A549 (cell line): ENCODE measurements around the gene HMG20A. TPM values are rescaled to one million over a fixed set of nuclear protein-coding genes. Genes with fewer than 3 reads are reported as not detected.

ENCODE experiments used
- ATAC-seq, 2 experiments: fragments of 200-7000 bp in 1 of 2; fragments of >200 bp in 1 of 2; cut with Nextera tagmentation in 1 of 2; cut with Tn5 transposase in 1 of 2; 3 replicates each; pipeline versions ENCODE4 v1.8.0 to v1.9.1; 2018 to 2020; ENCODE audit warnings: mild to moderate bottlenecking in 1 of 2, moderate library complexity in 1 of 2
- CTCF ChIA-PET: fragments of 300-600 bp; sonication (Branson Sonifier 250); formaldehyde crosslinking; extraction: SDS; loops from one replicate; lab custom pipeline; 2021; ENCODE audit warnings: antibody characterized with exemption, inconsistent platforms; lab: Yijun Ruan, JAX
- POLR2A ChIA-PET: fragments of 350-600 bp; formaldehyde crosslinking; extraction: SDS; loops from one replicate; lab custom pipeline; 2021; ENCODE audit warnings: antibody characterized with exemption, inconsistent platforms; lab: Yijun Ruan, JAX
- DNase-seq, 2 experiments: peaks; one replicate each; pipeline versions ENCODE4 v3.0.0 to v3.0.0-alpha.2; 2011 to 2016; ENCODE audit warnings: low read depth in 1 of 2, low spot score in 1 of 2
- FAIRE-seq: peaks from 2 replicates; lab custom pipeline; 2011; peaks lifted over from hg19 to GRCh38; lab: Jason Lieb, UNC
- H3K27ac ChIP-seq, 2 experiments: fragments of >200 bp; sonication (Bioruptor Twin); formaldehyde crosslinking; 3 replicates each; pipeline ENCODE4 v1.5.1; 2016 to 2017
- H3K4me1 ChIP-seq: fragments of >200 bp; sonication (Bioruptor Twin); formaldehyde crosslinking; 3 replicates; pipeline ENCODE4 v1.6.1; 2016
- H3K4me2 ChIP-seq: fragments of >200 bp; sonication (Bioruptor Twin); formaldehyde crosslinking; 3 replicates; pipeline ENCODE4 v1.6.1; 2016
- H3K4me3 ChIP-seq: fragments of >200 bp; sonication (Bioruptor Twin); formaldehyde crosslinking; 3 replicates; pipeline ENCODE4 v1.5.1; 2016
- H3K9me3 ChIP-seq: fragments of >200 bp; sonication (Bioruptor Twin); formaldehyde crosslinking; 3 replicates; pipeline ENCODE4 v1.6.1; 2016
- BHLHE40 ChIP-seq: IDR thresholded peaks from 2 replicates; pipeline ENCODE4 v1.6.1; 2012; ENCODE audit warnings: low read depth, low read length, inconsistent platforms
- CBX8 ChIP-seq: fragments of 200-600 bp; sonication (generic); IDR thresholded peaks from 2 replicates; pipeline ENCODE4 v1.6.1; 2016
- EHMT2 ChIP-seq: fragments of 200-600 bp; sonication (generic); IDR thresholded peaks from 2 replicates; pipeline ENCODE4 v1.6.1; 2016; ENCODE audit warnings: antibody characterized with exemption, low read depth, mild to moderate bottlenecking, moderate library complexity
- ESRRA ChIP-seq: fragments of 150-350 bp; IDR thresholded peaks from 2 replicates; pipeline ENCODE4 v1.6.1; 2014; ENCODE audit warnings: mild to moderate bottlenecking, low read length, borderline replicate concordance
- FOSB ChIP-seq: fragments of 250-450 bp; sonication (Bioruptor Pico); IDR thresholded peaks from 2 replicates; pipeline ENCODE4 v1.5.0; 2020; ENCODE audit warnings: mild to moderate bottlenecking, moderate library complexity
- FOXS1 ChIP-seq: fragments of 250-450 bp; sonication (Bioruptor Pico); IDR thresholded peaks from 2 replicates; pipeline ENCODE4 v1.5.0; 2020; ENCODE audit warnings: mild to moderate bottlenecking, moderate library complexity
- GATA3 ChIP-seq: IDR thresholded peaks from 2 replicates; pipeline ENCODE4 v1.6.1; 2012; ENCODE audit warnings: borderline replicate concordance
- HDAC2 ChIP-seq: fragments of 200-600 bp; sonication (generic); IDR thresholded peaks from 2 replicates; pipeline ENCODE4 v1.6.1; 2016
- JUN ChIP-seq, 2 experiments: fragments of >200 bp; sonication (Bioruptor Twin); formaldehyde crosslinking; IDR thresholded peaks; 2 replicates in 1 of 2; 3 replicates in 1 of 2; pipeline ENCODE4 v1.6.1; 2016 to 2017
- KDM5A ChIP-seq: fragments of 200-600 bp; sonication (generic); IDR thresholded peaks from 2 replicates; pipeline ENCODE4 v1.6.1; 2016; ENCODE audit warnings: antibody characterized with exemption, mild to moderate bottlenecking
- MAFK ChIP-seq: fragments of 450-650 bp; IDR thresholded peaks from 2 replicates; pipeline ENCODE4 v1.6.1; 2014; ENCODE audit not compliant: partially characterized antibody
- MAZ ChIP-seq: fragments of 150-350 bp; IDR thresholded peaks from 2 replicates; pipeline ENCODE4 v1.6.1; 2014; ENCODE audit warnings: antibody characterized with exemption, low read depth, low read length, borderline replicate concordance
- NPAS2 ChIP-seq: fragments of 250-450 bp; sonication (Bioruptor Pico); IDR thresholded peaks from 2 replicates; pipeline ENCODE4 v1.8.0; 2022; ENCODE audit warnings: mild to moderate bottlenecking, moderate library complexity, borderline replicate concordance
- POLR2AphosphoS2 ChIP-seq: conservative IDR thresholded peaks from 2 replicates; pipeline ENCODE4 v1.6.1; 2012; ENCODE audit warnings: low read length, improper control_type of control experiment, inconsistent platforms
- RARB ChIP-seq: fragments of 250-450 bp; sonication (Bioruptor Pico); IDR thresholded peaks from 2 replicates; pipeline ENCODE4 v1.8.0; 2021; ENCODE audit warnings: mild to moderate bottlenecking, moderate library complexity
- RCOR1 ChIP-seq: fragments of 150-350 bp; IDR thresholded peaks from 2 replicates; pipeline ENCODE4 v1.6.1; 2014; ENCODE audit warnings: antibody characterized with exemption, low read length, low read depth
- REST ChIP-seq: fragments of 200-600 bp; sonication (generic); IDR thresholded peaks from 2 replicates; pipeline ENCODE4 v1.6.1; 2016; ENCODE audit warnings: antibody characterized with exemption, mild to moderate bottlenecking, moderate library complexity
- TFCP2L1 ChIP-seq: fragments of 250-450 bp; sonication (Bioruptor Pico); IDR thresholded peaks from 2 replicates; pipeline ENCODE4 v1.5.0; 2021; ENCODE audit warnings: mild to moderate bottlenecking
- TP53 ChIP-seq: fragments of 250-450 bp; sonication (Bioruptor Pico); IDR thresholded peaks from 2 replicates; pipeline ENCODE4 v1.5.0; 2021; ENCODE audit warnings: mild to moderate bottlenecking, moderate library complexity
- USF2 ChIP-seq: fragments of 450-650 bp; IDR thresholded peaks from 2 replicates; pipeline ENCODE4 v1.6.1; 2014; ENCODE audit warnings: antibody characterized with exemption
- ZC3H11A ChIP-seq: fragments of 450-650 bp; IDR thresholded peaks from 2 replicates; pipeline ENCODE4 v1.6.1; 2014; ENCODE audit warnings: antibody characterized with exemption, mild to moderate bottlenecking
- ZFP36 ChIP-seq: fragments of 450-650 bp; IDR thresholded peaks from 2 replicates; pipeline ENCODE4 v1.6.1; 2014; ENCODE audit warnings: borderline replicate concordance; ENCODE audit not compliant: partially characterized antibody
- WGBS: methylation state at CpG from one replicate; pipeline ENCODE4 v1.1.6; 2017; ENCODE audit errors: missing lambda C conversion rate; 5-methylcytosine and 5-hydroxymethylcytosine counted together
- polyA plus RNA-seq, 4 experiments: library from polyadenylated mRNA; depleted of rRNA in 3 of 4; stranded (reverse); fragments of >200 nt; fragmentation: RNase III in 1 of 4; extraction: RNeasy Plus Mini Kit Qiagen cat#74134 plus additional on column Dnase treatment in 1 of 4; gene quantifications; 2 replicates in 3 of 4; 3 replicates in 1 of 4; pipeline ENCODE4 v1.2.3, GENCODE V29; 2011 to 2017
- TF ChIP-seq, protein P1 (sequence below): IDR thresholded peaks from 2 replicates; pipeline ENCODE4 v1.6.1; 2012; ENCODE audit warnings: low read depth, borderline replicate concordance
- TF ChIP-seq, protein P2 (sequence below): fragments of >200 bp; sonication (Bioruptor Twin); formaldehyde crosslinking; IDR thresholded peaks from 3 replicates; pipeline ENCODE4 v1.6.1; 2016
- TF ChIP-seq, protein P3 (sequence below): fragments of >200 bp; sonication (Bioruptor Twin); formaldehyde crosslinking; IDR thresholded peaks from 3 replicates; pipeline ENCODE4 v1.5.1; 2016

Gene HMG20A
- polyA plus RNA-seq, 2 of the 4 experiments (the other 2 are of a cell fraction) = 29.5 to 85.1 TPM

DNA sequence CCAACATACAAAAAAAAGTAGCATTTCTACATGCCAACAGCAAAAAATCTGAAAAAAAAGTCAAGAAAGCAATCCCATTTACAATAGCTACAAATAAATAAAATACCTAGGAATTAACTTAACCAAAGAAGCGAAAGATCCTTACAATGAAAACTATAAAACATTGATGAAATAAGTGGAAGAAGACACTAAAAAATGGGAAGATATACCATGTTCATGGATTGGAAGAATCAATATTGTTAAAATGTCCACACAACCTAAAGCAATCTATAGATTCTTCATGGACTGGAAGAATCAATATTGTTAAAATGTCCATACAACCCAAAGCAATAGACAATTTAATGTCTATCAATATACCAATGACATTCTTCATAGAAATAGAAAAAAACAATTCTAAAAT lies 21.8 kb upstream of the HMG20A start:
- no peak for ATAC-seq
- Histone ChIP-seq H3K9me3 (peaks cover 28% of the 10 kb centered on the region), H3K4me3 (no peak overlapping the region), H3K4me2 (no peak overlapping the region), H3K4me1 (peaks cover 10% of the 10 kb centered on the region; the same call in 2 of the 3 replicates), H3K27ac (no peak overlapping the region)
- POLR2A ChIA-PET = no interaction called here
- TF ChIP-seq MAZ (no peak), FOSB (CRISPR knock-in tag) (no peak), USF2 (no peak)
- TF ChIP-seq, protein P1, sequence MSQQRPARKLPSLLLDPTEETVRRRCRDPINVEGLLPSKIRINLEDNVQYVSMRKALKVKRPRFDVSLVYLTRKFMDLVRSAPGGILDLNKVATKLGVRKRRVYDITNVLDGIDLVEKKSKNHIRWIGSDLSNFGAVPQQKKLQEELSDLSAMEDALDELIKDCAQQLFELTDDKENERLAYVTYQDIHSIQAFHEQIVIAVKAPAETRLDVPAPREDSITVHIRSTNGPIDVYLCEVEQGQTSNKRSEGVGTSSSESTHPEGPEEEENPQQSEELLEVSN = no peak
- no peak for FAIRE-seq
- no peak for DNase-seq
- CTCF ChIA-PET = interaction anchor here (1.1 to 1.2 kb wide), 2 partner anchors 11 to 144 kb away, joined by 3 read pairs; no protein-coding TSS in a partner anchor
- 86% methylated on average over 1 of the region's 1 CpG for WGBS

DNA sequence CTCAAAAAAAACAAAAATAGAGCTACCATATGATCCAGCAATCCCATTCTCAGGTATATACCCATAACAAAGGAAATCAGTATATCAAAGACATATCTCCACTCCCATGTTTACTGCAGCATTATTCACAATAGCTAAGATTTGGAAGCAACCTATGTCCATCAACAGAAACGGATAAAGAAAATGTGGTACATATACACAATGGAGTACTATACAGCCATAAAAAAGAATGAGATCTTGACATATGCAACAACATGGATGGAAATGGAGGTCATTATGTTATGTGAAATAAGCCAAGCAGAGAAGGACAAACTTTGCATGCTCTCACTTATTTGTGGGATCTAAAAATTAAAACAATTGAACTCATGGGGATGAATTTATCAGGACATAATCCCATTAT lies 20.4 kb upstream of the HMG20A start:
- POLR2A ChIA-PET = no interaction called here
- H3K4me3 ChIP-seq = no peak overlapping the region
- WGBS = 87% methylated on average over 1 of the region's 1 CpG
- H3K4me1 ChIP-seq = peaks cover 10% of the 10 kb centered on the region; the same call in 2 of the 3 replicates
- FAIRE-seq (no peak), DNase-seq (no peak), ATAC-seq (no peak)
- CTCF ChIA-PET = no interaction called here
- peaks cover 19% of the 10 kb centered on the region for H3K9me3 ChIP-seq
- no peak overlapping the region for H3K4me2 ChIP-seq
- H3K27ac ChIP-seq = no peak overlapping the region
- TF ChIP-seq FOXS1 (CRISPR knock-in tag) (no peak), EHMT2 (no peak), REST (no peak), HDAC2 (no peak), ZFP36 (no peak), NPAS2 (CRISPR knock-in tag) (no peak), POLR2AphosphoS2 (no peak), KDM5A (no peak)
- TF ChIP-seq, protein P2, sequence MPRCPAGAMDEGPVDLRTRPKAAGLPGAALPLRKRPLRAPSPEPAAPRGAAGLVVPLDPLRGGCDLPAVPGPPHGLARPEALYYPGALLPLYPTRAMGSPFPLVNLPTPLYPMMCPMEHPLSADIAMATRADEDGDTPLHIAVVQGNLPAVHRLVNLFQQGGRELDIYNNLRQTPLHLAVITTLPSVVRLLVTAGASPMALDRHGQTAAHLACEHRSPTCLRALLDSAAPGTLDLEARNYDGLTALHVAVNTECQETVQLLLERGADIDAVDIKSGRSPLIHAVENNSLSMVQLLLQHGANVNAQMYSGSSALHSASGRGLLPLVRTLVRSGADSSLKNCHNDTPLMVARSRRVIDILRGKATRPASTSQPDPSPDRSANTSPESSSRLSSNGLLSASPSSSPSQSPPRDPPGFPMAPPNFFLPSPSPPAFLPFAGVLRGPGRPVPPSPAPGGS = no peak
- TF ChIP-seq, all 56 proteins: peak for 0

- 70% methylated on average over 1 of the region's 1 CpG for WGBS
- Histone ChIP-seq H3K4me2 (peak overlapping the region; percentile 8; the same call in 2 of the 3 replicates), H3K4me3 (no peak overlapping the region), H3K4me1 (peaks cover 10% of the 10 kb centered on the region; the same call in 2 of the 3 replicates), H3K9me3 (peaks cover 17% of the 10 kb centered on the region), H3K27ac (no peak overlapping the region)
- ChIA-PET CTCF (no interaction called here), POLR2A (no interaction called here)
- FAIRE-seq (no peak), ATAC-seq (no peak), DNase-seq (no peak)
- TF ChIP-seq FOSB (CRISPR knock-in tag) = no peak
- no peak for TF ChIP-seq ESRRA
- TF ChIP-seq RARB = no peak
- no peak for TF ChIP-seq USF2
- no peak for TF ChIP-seq TP53 (CRISPR knock-in tag)
- TF ChIP-seq MAFK = no peak
- TF ChIP-seq POLR2AphosphoS2 = no peak
- no peak for TF ChIP-seq RCOR1
- TF ChIP-seq TFCP2L1 (CRISPR knock-in tag) = no peak
- no peak for TF ChIP-seq BHLHE40
- TF ChIP-seq, protein P3, sequence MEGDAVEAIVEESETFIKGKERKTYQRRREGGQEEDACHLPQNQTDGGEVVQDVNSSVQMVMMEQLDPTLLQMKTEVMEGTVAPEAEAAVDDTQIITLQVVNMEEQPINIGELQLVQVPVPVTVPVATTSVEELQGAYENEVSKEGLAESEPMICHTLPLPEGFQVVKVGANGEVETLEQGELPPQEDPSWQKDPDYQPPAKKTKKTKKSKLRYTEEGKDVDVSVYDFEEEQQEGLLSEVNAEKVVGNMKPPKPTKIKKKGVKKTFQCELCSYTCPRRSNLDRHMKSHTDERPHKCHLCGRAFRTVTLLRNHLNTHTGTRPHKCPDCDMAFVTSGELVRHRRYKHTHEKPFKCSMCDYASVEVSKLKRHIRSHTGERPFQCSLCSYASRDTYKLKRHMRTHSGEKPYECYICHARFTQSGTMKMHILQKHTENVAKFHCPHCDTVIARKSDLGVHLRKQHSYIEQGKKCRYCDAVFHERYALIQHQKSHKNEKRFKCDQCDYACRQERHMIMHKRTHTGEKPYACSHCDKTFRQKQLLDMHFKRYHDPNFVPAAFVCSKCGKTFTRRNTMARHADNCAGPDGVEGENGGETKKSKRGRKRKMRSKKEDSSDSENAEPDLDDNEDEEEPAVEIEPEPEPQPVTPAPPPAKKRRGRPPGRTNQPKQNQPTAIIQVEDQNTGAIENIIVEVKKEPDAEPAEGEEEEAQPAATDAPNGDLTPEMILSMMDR = no peak
- TF ChIP-seq JUN (IDR thresholded peaks at IDR 0.05) = no peak
- TF ChIP-seq ZFP36 = no peak
- TF ChIP-seq GATA3 = no peak
- TF ChIP-seq ZC3H11A = no peak
- no peak for TF ChIP-seq CBX8
These were observed 17.8 kb upstream of the HMG20A start for GRCh38 chr15:77402740-77403379.
